ENCODE data around the gene KRT86. TPM values are rescaled to one million over a fixed set of nuclear protein-coding genes. Genes with fewer than 3 reads are reported as not detected.

Gene KRT86
- total and polyA plus RNA-seq, 2 of the 8 experiments (the other 6 are each of a cell fraction or from before 2014, with no cell fraction given), result 0.12 TPM; not detected in 1

DNA sequence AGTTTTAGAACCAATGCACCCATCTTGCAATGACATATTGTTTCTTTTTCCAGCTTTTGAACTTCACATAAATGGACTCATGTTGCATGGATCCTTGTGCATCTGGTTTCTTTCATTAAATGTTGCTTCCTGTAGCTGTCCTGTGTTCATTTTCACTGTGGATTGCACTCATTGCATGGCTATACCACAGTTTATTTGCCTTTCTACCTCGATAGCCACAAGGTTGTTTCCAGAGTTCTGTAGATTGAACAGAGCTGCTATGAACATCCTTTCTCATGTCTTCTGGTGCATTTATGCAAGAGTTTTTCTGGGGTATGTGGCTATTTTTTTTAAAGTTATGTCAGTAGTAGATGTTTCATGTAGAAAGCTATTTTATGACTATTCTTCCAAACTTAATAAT, 20.4 kb downstream of the KRT86 start:
- DNase-seq (ENCODE audit: low read depth in 1 of 2, low spot score in 2 of 2) (no peak), FAIRE-seq (no peak)
- Histone ChIP-seq H2BK15ac (ENCODE audit: low read length) (no peak overlapping the region), H2BK20ac (ENCODE audit: low read length) (no peak overlapping the region), H4K91ac (replicated peaks; ENCODE audit: insufficient read length, low read length) (no peak overlapping the region), H3K56ac (replicated peaks; ENCODE audit: insufficient read length, low read depth, low read length) (no peak overlapping the region), H3K4me3 (ENCODE audit: extremely low read depth in 1 of 4, insufficient read depth in 2 of 4, low read depth in 3 of 4, low read length in 4 of 4) (no peak overlapping the region), H3K4ac (replicated peaks; ENCODE audit: insufficient read length, low read depth, low read length) (no peak overlapping the region), H2BK5ac (ENCODE audit: low read depth, low read length) (no peak overlapping the region), H3K4me2 (ENCODE audit: insufficient read depth in 1 of 2, low read depth in 2 of 2, low read length in 2 of 2) (no peak overlapping the region), H3K23me2 (ENCODE audit: low read depth, low read length) (no peaks in the 10 kb centered on the region), H3K9ac (replicated peaks in 1 of 4; ENCODE audit: extremely low read depth in 1 of 4, low read depth in 3 of 4, low read length in 3 of 4) (no peak overlapping the region), H4K5ac (ENCODE audit: insufficient read length, low read depth, low read length) (no peak overlapping the region), H4K8ac (ENCODE audit: extremely low read depth, insufficient read depth, low read length) (no peak overlapping the region), H2BK120ac (replicated peaks; ENCODE audit: low read depth, low read length) (no peak overlapping the region), H3K18ac (ENCODE audit: extremely low read depth, low read length) (no peak overlapping the region), H3K27ac (ENCODE audit: low read depth, low read length) (no peak overlapping the region), H3K36me3 (ENCODE audit: control insufficient read depth in 2 of 4, insufficient read depth in 4 of 4, low read length in 3 of 4) (no peaks in the 10 kb centered on the region), H3K4me1 (replicated peaks in 1 of 4; ENCODE audit: control insufficient read depth in 3 of 4, insufficient read depth in 4 of 4, low read length in 3 of 4) (0 out of 7 replicates have a peak, but pooled peaks cover 0 to 2% (median 0%) of the 10 kb centered on the region in 4 experiments), H3K79me1 (ENCODE audit: low read depth, low read length) (no peaks in the 10 kb centered on the region), H3K27me3 (replicated peaks in 1 of 4; ENCODE audit: control insufficient read depth in 3 of 4, extremely low read depth in 1 of 4, insufficient read depth in 3 of 4, low read length in 3 of 4) (no peaks in the 10 kb centered on the region; a peak in 1 of 7 replicates), H2AFZ (ENCODE audit: low read length) (no peak overlapping the region), H4K20me1 (replicated peaks in 1 of 2; ENCODE audit: control insufficient read depth in 1 of 2, insufficient read depth in 2 of 2, low read length in 2 of 2) (no peaks in the 10 kb centered on the region), H3K79me2 (ENCODE audit: control insufficient read depth in 1 of 2, insufficient read depth in 2 of 2, low read length in 2 of 2) (no peaks in the 10 kb centered on the region), H3K14ac (ENCODE audit: insufficient read length) (no peak overlapping the region), H3K23ac (ENCODE audit: insufficient read length) (no peak overlapping the region), H2AK5ac (ENCODE audit: low read depth, low read length) (no peak overlapping the region), H3K9me3 (ENCODE audit: insufficient read depth in 2 of 2, low read depth in 1 of 2, low read length in 1 of 2) (no peaks in the 10 kb centered on the region), H2BK12ac (ENCODE audit: low read depth, low read length) (no peak overlapping the region)
- ChIA-PET POLR2A (ENCODE audit: partially characterized antibody) (no interaction called here), CTCF (ENCODE audit: partially characterized antibody) (interaction anchor here (0.7 to 4.9 kb wide), 10 partner anchors 8 to 138 kb away, joined by 3 to 36 read pairs (median 6); no protein-coding TSS in a partner anchor)
- 75% methylated on average over 1 of the region's 1 CpG; no CpG with 5 or more reads in 1 of the 2 experiments for WGBS, 2 experiments (ENCODE audit: extremely low coverage in 1 of 2, insufficient coverage in 1 of 2, insufficient read length in 1 of 2, insufficient replicate concordance in 2 of 2, low coverage in 1 of 2, low lambda C conversion rate in 2 of 2, missing lambda C conversion rate in 1 of 2)
- TF ChIP-seq MAFK (IDR thresholded peaks at IDR 0.05; ENCODE audit: low read depth, low read length), result no peak
- no peak for TF ChIP-seq JUND (IDR thresholded peaks at IDR 0.05; ENCODE audit: low read length)
- no peak for TF ChIP-seq SP1 (IDR thresholded peaks at IDR 0.05; ENCODE audit: low read depth, low read length)
- TF ChIP-seq RXRA (IDR thresholded peaks at IDR 0.05; ENCODE audit: insufficient read depth, low read depth, low read length), result no peak
- no peak for TF ChIP-seq SIRT6 (IDR thresholded peaks at IDR 0.05; ENCODE audit: low read length)
- TF ChIP-seq SUZ12 (IDR thresholded peaks at IDR 0.05; ENCODE audit: low read length), result no peak
- TF ChIP-seq POU5F1 (IDR thresholded peaks at IDR 0.05; ENCODE audit: low read depth, low read length), result no peak
- no peak for TF ChIP-seq JUN (IDR thresholded peaks at IDR 0.05; ENCODE audit: low read depth, low read length)
- TF ChIP-seq TAF1 (IDR thresholded peaks at IDR 0.05; ENCODE audit: low read depth, low read length), result no peak
- TF ChIP-seq, protein P1, sequence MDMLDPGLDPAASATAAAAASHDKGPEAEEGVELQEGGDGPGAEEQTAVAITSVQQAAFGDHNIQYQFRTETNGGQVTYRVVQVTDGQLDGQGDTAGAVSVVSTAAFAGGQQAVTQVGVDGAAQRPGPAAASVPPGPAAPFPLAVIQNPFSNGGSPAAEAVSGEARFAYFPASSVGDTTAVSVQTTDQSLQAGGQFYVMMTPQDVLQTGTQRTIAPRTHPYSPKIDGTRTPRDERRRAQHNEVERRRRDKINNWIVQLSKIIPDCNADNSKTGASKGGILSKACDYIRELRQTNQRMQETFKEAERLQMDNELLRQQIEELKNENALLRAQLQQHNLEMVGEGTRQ (IDR thresholded peaks at IDR 0.05; ENCODE audit: low read length), result no peak
- no peak for TF ChIP-seq FOSL1 (IDR thresholded peaks at IDR 0.05; ENCODE audit: insufficient read depth, low read depth, low read length)
- no peak for TF ChIP-seq ASH2L (IDR thresholded peaks at IDR 0.05; ENCODE audit: low read length)
- no peak for TF ChIP-seq SIN3A (conservative IDR thresholded peaks at IDR 0.05 in 1 of 2, IDR thresholded peaks at IDR 0.05 in 1 of 2; ENCODE audit: low read depth in 1 of 2, low read length in 2 of 2)
- no peak for TF ChIP-seq TBP (IDR thresholded peaks at IDR 0.05; ENCODE audit: low read depth, low read length)
- TF ChIP-seq KDM4A (IDR thresholded peaks at IDR 0.05; ENCODE audit: low read depth, low read length, severe bottlenecking), result no peak
